Measurements from ENCODE around the gene NAXD. TPM values are rescaled to one million over a fixed set of nuclear protein-coding genes. Genes with fewer than 3 reads are reported as not detected.

NAXD gene
- total and polyA plus RNA-seq, 2 of the 4 experiments (the other 2 are of a cell fraction), result 10.2 to 27.2 TPM

GRCh38 chr13:110593430-110594130 is 21.8 kb upstream of the NAXD start:
- DNase-seq (peak; percentile 57), ATAC-seq (ENCODE audit: low read depth) (peak; percentile 81)
- peaks cover 2% of the 10 kb centered on the region; the same call in 1 of the 2 replicates for H3K27me3 ChIP-seq (ENCODE audit: control insufficient read depth, insufficient read depth, low read length)
- H4K8ac ChIP-seq (ENCODE audit: low read depth in 2 of 2, low read length in 2 of 2), result no peak overlapping the region
- CTCF ChIA-PET, result interaction anchor here (0.6 to 1.1 kb wide), 4 partner anchors 9 to 288 kb away, joined by 3 to 4 read pairs (median 3); no protein-coding TSS in a partner anchor
- in situ Hi-C loops (cut with MboI; ENCODE audit: low sequenced_read_pairs), result loop anchor here (25.0 kb wide), 1 partner anchor 219 kb away; no protein-coding TSS in a partner anchor
- no peak overlapping the region for H2BK120ac ChIP-seq (ENCODE audit: low read depth, low read length)
- H3K9me3 ChIP-seq (ENCODE audit: control insufficient read depth, insufficient read depth, low read length), result no peaks in the 10 kb centered on the region
- POLR2A ChIA-PET (ENCODE audit: unreplicated experiment), result no interaction called here
- H2AFZ ChIP-seq (replicated peaks; ENCODE audit: low read length, poor library complexity), result no peak overlapping the region
- TF ChIP-seq CTCF (conservative IDR thresholded peaks at IDR 0.05; ENCODE audit: low read depth, low read length), result peak; percentile 61
- TF ChIP-seq RFX5 (IDR thresholded peaks at IDR 0.05; ENCODE audit: low read depth, low read length), result no peak
- peak; percentile 43; the same call in 1 of the 2 replicates for TF ChIP-seq CEBPB (IDR thresholded peaks at IDR 0.05; ENCODE audit: low read depth, low read length)
- peak; percentile 34; the same call in 1 of the 2 replicates for TF ChIP-seq SMC3 (IDR thresholded peaks at IDR 0.05; ENCODE audit: low read depth, low read length)
- no peak for TF ChIP-seq MXI1 (IDR thresholded peaks at IDR 0.05; ENCODE audit: borderline replicate concordance, low read depth, low read length)
- TF ChIP-seq RAD21 (IDR thresholded peaks at IDR 0.05; ENCODE audit: low read length), result peak; percentile 66
- no peak overlapping the region for H3K27ac ChIP-seq (ENCODE audit: insufficient read depth, low read length)
- H4K91ac ChIP-seq (ENCODE audit: insufficient read depth, low read depth, low read length), result no peak overlapping the region
- no peaks in the 10 kb centered on the region for H3K36me3 ChIP-seq (ENCODE audit: control insufficient read depth, insufficient read depth, low read length)
- no peaks in the 10 kb centered on the region for H3K9me1 ChIP-seq (ENCODE audit: insufficient read depth, low read length)
- no peak overlapping the region for H3K4ac ChIP-seq (ENCODE audit: low read depth, low read length)
- no peak overlapping the region for H2AK9ac ChIP-seq (replicated peaks; ENCODE audit: low read depth, low read length, poor library complexity)
- no CpG with 5 or more reads among the region's 6 CpGs for WGBS, 2 experiments (ENCODE audit: extremely low coverage in 2 of 2, insufficient read length in 1 of 2)
- H3K9ac ChIP-seq (ENCODE audit: low read depth, low read length), result no peak overlapping the region
- H2BK5ac ChIP-seq (ENCODE audit: low read depth, low read length, poor library complexity, severe bottlenecking), result no peak overlapping the region
- H4K5ac ChIP-seq (ENCODE audit: low read depth, low read length), result no peak overlapping the region
- intact Hi-C loops (cut with micrococcal nuclease), result loop anchor here (1.0 to 5.0 kb wide), 4 partner anchors 121 to 459 kb away; no protein-coding TSS in a partner anchor
- no peak overlapping the region for H2BK20ac ChIP-seq (ENCODE audit: low read depth, low read length)
- no TSS peak for BruUV-seq (replicated peaks)
- H3K18ac ChIP-seq (ENCODE audit: low read depth, low read length), result no peak overlapping the region
- no peaks in the 10 kb centered on the region for H3K79me1 ChIP-seq (ENCODE audit: low read depth in 1 of 2, low read length in 2 of 2)
- H3K14ac ChIP-seq (replicated peaks; ENCODE audit: low read depth, low read length), result no peak overlapping the region
- no peak overlapping the region for H2BK15ac ChIP-seq (ENCODE audit: low read depth, low read length)
- H3K56ac ChIP-seq (ENCODE audit: extremely low read depth, insufficient read depth, low read length), result no peak overlapping the region
- no peaks in the 10 kb centered on the region for H4K20me1 ChIP-seq (ENCODE audit: insufficient read depth, low read length)
- H2AK5ac ChIP-seq (ENCODE audit: low read depth, low read length), result no peak overlapping the region
- H3K4me3 ChIP-seq (ENCODE audit: insufficient read depth, low read depth, low read length), result no peak overlapping the region
- H3K23ac ChIP-seq (ENCODE audit: low read depth, low read length), result no peak overlapping the region
- dilution Hi-C loops (cut with HindIII; ENCODE audit: low sequenced_read_pairs, unreplicated experiment), result no loop called here
- H3K4me1 ChIP-seq (ENCODE audit: control insufficient read depth, insufficient read depth, low read length), result 0 out of 2 replicates have a peak, but pooled peaks cover 4% of the 10 kb centered on the region
- H3K4me2 ChIP-seq (ENCODE audit: low read depth, low read length), result no peak overlapping the region
